Fibroblast of gingiva (primary cell): ENCODE data around the gene FAM229A.
"Not testable (repeated sequence)": the region's sequence is repeated elsewhere in the genome, so short reads cannot be mapped to it uniquely, and the experiment has no call there.

Source experiments
- DNase-seq: peaks from one replicate; pipeline ENCODE4 v3.0.0-alpha.2; 2011; ENCODE audit warnings: low read depth

The FAM229A gene

DNA sequence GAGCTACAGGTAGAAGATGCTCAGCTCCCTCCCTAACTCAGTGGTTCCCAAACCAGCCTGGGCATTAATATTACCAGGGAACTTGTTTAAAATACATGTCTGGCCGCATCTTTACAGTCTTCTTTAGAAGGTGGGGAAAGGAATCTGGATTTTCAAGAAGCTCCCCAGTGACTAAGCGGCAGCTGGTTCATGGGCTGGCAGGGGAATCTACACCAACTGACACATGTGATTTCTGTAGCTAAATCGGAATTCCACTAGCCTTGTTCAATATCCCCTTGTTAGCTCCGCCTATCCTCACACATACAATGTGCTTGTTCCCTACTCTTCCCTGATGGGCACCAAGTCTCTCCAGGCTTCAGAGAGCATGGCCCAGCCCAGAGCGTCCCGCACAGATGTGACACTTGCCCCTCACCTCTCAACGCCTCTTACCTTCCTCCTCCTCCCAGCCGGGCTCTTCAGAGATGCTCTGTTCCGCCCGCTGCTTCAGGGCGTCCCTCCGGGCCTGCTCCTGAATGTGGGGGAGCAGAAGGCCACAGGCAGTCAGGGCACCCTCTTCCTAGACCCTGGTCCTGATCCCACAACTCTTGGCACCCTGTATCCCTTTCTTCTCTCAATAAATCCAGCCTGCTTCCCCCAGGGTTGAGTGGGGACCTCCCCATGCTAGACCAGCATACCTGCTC is 15.4 kb upstream of the FAM229A start:
- no peak for DNase-seq

DNA sequence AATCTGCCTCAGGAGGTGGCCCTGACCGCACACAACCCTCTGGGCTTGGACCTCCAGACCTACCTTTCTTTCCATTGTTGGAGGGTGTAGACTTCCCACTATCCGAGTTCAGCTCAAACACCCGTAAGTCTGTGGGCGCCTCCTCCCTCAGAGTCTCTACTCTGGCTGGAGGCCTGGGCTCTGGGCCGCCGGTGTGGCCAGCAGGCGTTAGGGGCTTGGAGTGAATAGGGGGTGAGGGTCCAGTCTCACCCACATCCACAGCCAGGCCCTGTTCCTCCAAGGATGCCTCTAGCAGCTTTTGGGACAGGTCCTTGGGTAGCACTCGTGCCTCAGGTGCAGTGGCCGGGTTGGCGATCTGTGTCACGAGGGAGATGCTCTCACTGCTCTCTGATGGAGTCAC is 13.9 kb upstream of the FAM229A start:
- DNase-seq = no peak

DNA sequence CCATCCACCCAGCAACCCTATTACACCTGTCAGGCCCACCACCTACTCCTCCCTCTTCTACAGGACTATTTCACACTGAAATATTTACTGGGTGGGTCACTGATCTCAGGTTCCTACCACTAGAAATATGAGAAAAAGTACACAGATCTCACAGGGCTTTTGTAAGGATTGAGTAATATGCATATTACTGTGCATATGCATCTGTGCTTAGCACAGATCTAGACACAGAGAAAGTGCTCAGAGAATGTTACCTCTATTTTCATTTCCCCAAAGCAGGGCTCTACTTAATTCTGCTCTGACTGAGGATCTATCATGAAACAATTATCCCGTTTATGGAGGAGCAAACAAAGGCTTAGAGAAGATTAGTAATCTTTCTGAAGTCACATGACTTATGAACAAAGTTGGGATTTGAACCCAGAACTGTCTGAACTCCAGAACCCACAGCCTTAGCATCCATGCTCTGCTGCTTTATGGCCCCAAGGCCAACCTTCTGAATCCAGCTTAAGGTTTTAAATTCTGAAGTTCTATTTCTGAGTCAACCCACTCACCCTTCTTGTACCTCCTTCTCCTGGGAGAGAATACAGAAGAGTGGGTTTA is 11.8 kb upstream of the FAM229A start:
- no peak for DNase-seq

DNA sequence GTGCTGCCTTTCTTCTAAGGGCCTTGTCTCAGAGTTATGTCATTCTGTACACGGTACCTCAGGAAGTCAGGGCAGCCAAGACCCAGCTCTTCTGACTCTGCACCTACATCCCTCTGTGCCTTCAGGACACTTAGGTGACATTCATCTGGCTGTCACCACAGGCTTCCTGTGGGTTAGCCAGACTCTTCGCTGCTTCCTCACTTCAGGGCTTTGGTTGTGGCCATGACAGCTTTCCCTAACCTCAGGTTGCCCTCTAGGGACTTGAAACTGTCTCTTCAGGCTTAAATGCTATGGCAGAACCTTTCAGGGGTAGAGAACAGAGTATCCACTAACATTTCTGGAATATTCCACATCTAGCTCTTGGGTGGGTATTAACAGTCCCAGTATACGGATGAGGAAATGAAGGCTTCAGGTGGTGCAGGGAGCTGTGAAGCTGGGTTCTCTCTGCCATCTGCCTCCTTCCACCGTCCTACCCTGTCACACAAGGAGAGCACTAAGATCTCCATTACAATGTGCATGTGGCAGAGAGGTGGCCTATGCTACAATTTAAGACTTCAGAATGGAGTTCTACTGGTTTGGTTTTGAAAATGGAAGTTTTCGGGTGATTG is 10.0 kb upstream of the FAM229A start:
- no peak for DNase-seq

DNA sequence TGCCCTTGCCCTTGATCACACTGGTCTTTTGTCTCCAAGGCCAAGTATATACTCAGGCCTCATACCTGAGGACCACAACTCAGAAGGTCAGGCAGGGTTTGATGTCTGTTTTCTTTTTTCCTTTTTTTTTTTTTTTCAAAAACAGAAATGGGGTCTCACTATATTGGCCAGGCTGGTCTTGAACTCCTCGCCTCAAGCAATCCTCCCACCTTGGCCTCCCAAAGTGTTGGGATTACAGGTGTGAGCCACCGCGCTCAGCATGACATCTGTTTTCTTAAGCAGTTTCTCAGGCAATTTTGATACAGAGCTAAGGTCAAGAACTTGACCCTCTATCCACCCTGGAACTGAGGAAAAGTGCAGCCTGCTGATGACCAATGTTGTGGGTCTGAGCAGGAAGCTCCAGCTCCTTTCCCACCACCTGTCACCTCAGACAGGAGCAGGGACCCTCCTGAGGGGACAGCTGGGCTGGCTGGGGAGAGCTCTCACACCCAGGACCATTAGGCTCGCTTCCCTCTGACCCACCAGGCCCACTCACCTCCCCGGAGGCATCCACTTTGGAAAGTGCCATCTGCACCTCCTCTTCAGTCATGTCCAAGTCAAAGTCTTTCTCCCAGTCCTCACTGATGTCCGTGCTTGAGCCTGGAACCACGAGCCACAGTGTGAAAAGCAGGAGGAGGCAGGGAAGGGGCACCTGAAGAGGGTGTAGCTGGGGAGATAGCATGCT is 5.8 kb upstream of the FAM229A start:
- no peak for DNase-seq

DNA sequence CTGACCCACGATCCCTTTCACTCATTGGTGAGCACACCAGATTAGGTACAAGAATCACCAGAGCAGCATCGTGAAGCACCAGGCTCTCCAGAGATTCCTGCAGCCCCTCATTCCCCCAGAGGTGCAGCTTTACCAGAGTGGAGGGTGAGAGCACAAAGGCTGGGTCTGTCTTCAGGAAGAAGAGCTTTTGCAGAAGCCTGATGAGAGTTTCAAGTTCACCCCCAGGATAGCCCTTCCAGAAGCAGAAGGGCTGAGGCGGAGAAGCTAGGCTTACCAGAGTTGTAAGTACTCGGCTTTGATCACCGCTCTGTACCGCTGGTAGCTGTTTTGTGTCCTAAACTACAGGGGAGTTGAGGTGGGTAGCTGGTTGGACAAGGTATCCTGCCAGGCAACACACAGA is 3.2 kb upstream of the FAM229A start:
- DNase-seq = no peak

DNA sequence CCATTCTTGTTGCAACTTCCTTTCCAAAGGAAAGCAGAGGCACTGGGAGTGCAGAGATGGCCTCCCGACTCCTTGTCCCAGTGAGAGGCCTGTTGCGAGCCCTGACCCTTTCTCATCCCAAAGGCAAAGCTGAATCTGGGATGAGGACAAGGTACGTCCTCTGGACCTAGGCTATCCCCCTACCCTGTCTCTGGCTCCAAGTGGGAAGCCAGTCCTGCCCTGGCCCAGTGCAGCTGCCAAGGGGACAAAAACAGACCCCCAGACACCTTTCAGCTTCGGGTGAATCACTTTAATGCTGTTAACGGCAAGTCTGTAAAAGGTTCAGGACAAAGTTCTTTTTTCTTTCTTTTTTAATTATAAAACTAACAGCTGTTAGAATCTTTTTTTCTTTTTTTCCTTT is 2.6 kb upstream of the FAM229A start:
- DNase-seq = no peak

DNA sequence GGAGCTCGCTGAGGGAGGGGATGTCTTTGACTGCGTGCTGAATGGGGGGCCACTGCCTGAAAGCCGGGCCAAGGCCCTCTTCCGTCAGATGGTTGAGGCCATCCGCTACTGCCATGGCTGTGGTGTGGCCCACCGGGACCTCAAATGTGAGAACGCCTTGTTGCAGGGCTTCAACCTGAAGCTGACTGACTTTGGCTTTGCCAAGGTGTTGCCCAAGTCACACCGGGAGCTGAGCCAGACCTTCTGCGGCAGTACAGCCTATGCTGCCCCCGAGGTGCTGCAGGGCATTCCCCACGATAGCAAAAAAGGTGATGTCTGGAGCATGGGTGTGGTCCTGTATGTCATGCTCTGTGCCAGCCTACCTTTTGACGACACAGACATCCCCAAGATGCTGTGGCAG is 1.4 kb upstream of the FAM229A start:
- no peak for DNase-seq

DNA sequence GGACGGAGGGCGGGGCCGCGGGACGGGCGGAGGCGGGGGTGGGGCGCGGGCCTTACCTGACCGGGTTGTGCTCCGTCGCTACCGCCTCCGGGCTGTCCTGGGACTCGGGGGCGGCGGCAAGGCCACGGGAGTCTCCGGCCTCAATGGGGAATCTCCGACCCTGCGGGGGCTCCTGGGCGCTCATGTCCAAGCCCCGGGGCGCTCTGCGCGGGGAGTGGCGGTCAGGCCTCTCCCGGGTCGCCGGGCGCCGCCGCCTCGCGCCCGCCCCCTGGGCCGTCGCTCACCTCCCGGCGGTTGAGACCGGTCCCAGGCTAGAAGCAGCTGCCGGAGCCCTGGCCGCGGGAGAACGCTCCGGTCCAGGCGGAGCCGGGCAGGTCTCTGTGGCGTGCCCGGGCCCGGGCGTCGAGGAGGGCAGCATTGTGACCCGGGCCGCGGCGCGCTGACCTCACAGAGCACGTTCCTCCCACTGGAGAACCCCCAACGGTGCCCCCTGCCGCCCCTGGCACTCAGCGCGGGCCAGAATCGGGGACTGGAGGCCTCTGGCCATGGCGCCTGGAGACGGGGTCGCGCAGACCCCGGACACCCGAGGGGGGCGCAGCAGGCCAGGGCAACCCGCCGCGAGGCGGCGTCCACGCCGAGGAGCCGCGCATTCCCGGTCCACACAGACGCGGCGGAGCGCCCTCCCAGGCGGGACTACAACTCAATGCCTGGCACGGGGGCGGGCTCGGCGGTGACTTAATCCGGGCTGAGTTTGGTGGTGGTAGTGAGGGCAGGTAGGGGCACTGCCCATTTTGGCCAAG is 411 bp downstream of the FAM229A start:
- no peak for DNase-seq

DNA sequence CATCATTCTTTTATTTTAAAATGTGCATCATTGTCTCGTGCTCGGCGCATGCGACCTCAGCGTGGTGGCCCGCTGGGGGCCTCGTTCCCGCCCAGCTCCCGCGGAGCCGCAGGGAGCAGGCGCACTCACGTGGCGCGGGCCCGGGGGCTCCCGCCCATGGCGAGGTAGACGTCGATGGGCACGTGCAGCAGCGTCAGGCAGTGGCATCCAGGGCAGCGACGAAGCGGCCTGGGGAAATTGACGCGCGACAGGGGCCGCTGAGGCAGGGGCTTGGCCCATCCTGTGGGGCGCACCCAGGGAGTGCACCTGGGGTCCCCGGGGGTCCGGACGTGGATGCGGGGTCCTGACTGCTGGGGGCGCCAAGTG is 994 bp downstream of the FAM229A start:
- DNase-seq = no peak

DNA sequence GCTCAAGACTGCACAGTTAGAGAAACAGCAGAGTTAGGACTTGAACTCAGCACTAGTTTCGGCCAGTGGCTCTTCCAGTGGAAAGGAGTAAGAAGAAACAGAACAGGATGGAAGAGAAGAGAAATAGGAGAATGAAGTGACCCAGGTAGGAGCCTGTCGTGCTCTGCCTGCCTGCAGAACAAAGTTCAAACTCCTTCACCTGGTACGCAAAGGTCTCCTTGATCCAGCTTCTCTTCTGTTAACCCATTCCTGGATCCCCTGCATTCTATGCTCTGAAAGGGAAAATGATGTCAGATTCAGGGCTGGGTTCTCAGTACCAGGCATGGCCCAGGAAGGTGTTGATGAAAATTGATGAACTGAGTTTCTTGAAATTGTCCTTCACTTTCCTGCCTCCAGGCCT is 3.9 kb downstream of the FAM229A start:
- no peak for DNase-seq

DNA sequence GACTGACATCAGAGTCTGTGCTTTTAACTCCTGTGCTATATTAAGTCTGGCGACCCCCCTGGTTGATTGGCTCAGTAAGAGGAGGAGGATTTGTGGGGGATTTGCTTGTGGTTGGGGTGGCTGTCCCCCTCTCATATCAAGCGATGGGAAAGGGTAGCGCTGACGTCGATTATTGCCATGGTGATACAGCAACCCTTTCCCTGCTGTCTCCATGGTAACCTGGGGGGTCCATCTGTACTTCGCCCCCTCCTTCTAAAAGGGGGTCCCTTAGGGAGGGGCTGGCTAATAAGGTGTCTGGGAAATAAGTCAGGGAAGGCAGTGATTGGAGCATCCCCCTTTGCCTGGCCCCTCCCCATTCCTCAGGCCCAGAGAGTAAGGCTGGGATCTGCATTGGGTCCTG is 4.7 kb downstream of the FAM229A start:
- DNase-seq = no peak

DNA sequence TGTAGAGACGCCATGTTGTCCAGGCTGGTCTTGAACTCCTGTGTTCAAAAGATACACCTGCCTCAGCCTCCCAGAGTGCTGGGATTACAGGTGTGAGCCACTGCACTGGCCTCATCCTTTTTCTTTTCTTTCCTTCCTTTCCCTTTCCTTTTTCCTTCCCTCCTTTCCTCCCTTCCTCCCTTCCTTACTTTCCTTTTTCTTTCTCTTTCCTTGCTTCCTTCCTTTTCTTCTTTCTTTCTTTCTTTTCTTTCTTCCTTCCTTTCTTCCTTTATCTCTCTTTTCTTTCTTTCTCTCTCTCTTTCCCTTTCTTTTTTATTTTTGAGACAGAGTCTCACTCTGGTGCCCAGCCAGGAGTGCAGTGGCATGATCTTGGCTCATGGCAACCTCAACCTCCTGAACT is 5.8 kb downstream of the FAM229A start:
- no peak for DNase-seq

DNA sequence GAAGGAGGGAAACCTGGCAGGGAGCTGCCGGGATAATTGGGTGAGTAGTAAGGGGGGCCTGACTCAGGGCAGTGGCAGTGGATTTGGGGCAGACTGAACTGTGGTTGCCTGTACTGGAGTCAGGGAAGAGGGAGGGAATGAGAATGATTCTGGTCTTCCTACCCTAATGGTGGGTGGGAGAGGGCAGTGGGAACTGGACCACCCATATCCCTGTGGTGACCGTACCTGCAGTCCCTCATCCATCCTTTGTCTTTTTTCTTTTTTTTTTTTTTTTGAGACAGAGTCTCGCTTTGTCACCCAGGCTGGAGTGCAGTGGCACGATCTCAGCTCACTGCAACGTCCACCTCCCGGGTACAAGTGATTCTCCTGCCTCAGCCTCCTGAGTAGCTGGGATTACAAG is 6.5 kb downstream of the FAM229A start:
- DNase-seq = not testable (repeated sequence)

DNA sequence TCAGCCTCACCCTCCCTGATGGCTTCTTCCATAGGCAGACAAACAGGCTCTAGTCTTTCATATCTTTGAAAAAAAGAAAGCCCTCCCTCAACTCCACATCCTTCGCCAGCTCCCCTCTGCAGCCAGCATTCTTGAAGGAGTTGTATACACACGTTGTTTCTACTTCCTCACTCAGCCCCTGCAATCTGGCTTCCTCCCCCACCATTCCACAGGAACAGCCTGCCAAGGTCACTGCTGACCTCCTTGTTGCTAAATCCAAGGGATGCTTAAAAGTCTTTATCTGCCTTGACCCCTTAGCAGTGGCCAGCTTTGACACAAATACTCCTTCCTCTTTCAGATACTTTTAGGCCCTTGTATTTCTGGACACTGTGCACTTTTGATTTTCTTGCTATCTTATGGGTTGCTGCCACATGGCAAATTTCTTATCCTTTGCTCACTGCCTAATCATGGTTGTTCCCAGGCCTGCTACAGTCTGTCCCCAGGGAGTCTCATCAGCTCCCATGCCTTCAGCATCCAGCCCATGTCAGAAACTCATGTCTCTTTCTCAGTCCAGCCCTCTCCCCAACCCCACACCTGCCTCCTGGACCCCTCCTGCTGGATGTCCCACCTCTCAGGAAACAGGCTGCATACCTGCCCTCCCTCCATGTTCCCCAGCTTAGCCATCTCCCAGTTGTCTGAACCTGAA is 8.3 kb downstream of the FAM229A start:
- DNase-seq = peak; percentile 43

DNA sequence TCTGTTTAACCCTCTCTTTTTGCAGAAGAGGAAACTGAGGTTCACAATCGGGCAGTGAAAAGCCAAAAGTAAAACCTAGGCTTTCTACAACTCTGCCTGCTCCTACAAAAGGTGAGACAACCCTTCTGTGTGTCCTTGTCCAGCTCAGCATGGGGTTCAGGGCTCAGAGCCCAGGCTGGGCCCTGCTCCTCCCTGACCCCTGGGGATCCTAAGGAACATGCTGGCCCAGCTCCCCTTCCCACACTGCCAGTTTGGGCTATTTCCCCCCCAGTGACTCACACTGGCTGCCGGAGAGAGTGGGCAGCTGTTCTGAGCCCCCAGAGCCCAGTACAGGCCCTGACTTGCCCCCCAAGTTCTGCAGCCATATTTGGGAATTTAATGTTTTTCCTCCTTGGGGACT is 8.9 kb downstream of the FAM229A start:
- DNase-seq = no peak

DNA sequence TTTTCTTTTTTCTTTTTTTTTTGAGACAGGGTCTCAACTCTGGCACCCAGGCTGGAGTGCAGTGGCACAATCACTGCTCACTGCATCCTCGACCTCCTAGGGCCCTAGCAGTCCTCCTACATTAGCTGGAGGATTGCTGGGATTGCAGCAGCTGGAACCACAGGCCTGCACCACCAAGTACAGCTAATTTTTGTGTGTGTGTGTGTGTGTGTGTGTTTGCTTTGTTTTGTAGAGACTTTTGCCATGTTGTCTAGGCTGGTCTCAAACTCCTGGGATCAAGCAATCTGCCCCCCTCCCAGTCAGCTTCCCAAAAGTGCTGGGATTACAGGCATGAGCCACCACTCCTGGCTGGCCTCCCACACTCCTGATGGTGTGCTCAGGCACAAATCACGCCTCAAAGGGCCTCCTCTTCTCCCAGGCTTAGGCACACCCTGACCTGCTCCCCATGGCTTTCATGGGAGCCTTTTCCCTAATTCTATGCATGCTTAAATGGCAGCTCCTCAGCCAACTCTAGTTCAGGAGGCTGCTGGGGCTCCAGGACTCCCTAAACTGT is 9.4 kb downstream of the FAM229A start:
- DNase-seq = no peak

DNA sequence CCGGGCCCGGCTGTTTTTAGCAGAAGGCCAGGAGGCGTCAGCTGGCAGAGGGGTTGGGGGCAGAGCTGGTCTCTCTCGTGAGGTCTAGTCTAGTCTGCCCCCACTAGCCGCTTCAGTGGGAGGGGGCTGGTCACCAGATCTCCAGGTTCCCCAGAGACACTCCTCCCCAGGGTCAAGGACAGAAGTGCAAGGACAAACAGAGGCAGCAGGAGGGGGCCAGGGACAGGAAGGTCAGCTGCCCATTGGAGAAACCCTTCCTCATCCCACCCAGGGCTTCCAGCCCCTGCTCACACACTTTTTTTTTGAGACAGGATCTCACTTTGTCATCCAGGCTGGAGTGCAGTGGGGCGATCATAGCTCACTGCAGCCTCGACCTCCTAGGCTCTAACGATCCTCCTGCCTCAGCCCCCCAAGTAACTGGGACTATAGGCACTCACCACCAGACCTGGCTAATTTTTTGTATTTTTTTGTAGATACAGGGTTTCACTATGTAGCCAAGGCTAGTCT is 10.0 kb downstream of the FAM229A start:
- DNase-seq = no peak

DNA sequence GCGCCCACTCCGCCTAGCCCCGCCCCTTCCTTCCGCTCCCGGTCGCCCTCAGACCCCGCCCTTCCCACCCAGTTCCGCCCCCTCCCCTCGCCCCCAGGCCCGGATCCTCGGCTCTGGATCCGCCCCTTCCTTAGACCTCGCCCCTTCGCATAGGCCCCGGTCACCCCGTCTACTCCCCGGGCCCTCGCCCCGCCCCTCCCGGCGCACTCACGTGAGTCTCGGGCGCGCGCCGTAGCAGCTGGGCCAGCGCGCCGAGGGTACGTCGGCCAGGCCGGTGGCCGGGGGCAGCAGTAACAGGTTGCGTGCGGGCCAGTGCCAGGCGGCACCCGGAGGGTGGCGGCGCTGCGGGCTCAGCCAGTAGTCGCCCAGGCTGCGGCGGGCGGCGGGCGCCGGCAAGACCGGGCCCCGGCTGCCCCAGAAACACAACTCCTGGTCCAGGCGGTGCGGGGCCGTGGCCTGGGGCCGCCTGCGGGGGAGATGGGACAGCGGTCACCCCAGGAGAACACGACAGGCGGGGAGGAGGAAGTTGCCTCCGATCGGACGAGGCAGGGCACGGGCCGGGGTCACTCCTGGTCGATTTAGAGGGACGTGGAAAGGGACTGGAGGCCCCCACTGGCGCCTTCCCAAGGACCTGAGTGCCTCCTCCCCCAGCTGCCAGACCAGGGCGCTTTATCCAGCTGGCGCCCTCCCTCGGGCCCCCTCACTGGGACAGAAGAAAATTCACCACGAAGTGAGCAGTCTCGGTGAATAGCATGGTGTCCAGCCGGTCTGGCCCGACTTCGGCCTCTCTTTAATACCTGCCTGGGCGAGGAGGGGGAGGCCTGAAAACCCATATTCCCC is 10.7 kb downstream of the FAM229A start:
- peak; percentile 92 for DNase-seq

DNA sequence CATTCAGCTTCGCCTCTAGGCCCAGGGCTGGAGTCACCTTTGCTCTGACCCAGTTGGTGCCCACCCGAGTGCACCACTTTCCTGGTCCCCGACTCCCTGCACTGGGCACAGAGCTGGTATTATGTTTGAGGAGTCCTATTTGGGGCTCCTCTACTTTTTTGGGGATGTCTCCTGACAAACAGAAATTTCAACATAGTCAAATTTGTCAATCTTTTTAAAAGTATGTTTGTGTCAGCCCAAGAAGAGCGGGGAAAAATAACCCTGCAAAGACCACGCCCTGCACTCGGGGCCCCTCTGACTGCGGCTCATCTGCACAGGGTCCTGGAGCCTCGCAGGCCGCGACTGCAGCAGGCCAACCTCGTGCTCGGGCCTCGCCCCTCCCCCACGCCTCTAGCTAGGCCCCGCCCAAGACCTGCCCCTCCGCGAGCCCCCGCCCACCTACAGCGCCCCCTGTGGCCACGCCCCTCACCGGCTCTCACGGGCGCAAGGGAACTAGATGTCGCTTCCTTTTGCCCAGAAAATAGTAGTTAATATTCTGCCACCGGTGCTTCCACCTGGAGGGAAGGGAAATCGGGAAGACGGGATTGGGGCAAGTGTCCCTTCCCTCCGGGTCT is 11.4 kb downstream of the FAM229A start:
- no peak for DNase-seq
